CD4-positive, alpha-beta T cell (primary cell): ENCODE results near the gene ATP5F1C. TPM values are rescaled to one million over a fixed set of nuclear protein-coding genes. Genes with fewer than 3 reads are reported as not detected.

Source experiments
- ATAC-seq: fragments of 200-7000 bp; cut with Tn5 transposase; one replicate; pipeline ENCODE4 v1.10.0; 2022; ENCODE audit warnings: mild to moderate bottlenecking; ENCODE audit not compliant: poor library complexity
- CTCF ChIA-PET: fragments of 350-600 bp; sonication (Branson Sonifier 250); formaldehyde crosslinking; loops from one replicate; lab custom pipeline; 2021; ENCODE audit warnings: antibody characterized with exemption, inconsistent platforms; lab: Charles Lee
- POLR2A ChIA-PET: fragments of 350-600 bp; sonication (Branson Sonifier 250); formaldehyde crosslinking; loops from one replicate; lab custom pipeline; 2021; ENCODE audit warnings: antibody characterized with exemption, inconsistent platforms; lab: Charles Lee
- DNase-seq, 14 experiments: peaks; one replicate each; pipeline ENCODE4 v3.0.0-alpha.2; 2013 to 2020; ENCODE audit warnings: mixed read lengths in 2 of 14
- H3K27ac ChIP-seq, 2 donors: one replicate each; pipeline versions ENCODE4 v1.5.1 to v1.7.0; 2013; ENCODE audit warnings: low read length in 2 of 2, low read depth in 1 of 2, mild to moderate bottlenecking in 1 of 2
- H3K27me3 ChIP-seq, 2 experiments: 1 replicate in 1 of 2; 2 replicates in 1 of 2; pipeline versions ENCODE4 v1.6.1 to v1.7.0; 2013; ENCODE audit warnings: low read length in 2 of 2, control low read depth in 1 of 2, mild to moderate bottlenecking in 1 of 2, moderate library complexity in 1 of 2; ENCODE audit not compliant: insufficient read depth in 2 of 2, control insufficient read depth in 1 of 2
- H3K36me3 ChIP-seq: one replicate; pipeline ENCODE4 v1.6.1; 2013; ENCODE audit warnings: low read length, control low read depth; ENCODE audit not compliant: insufficient read depth
- H3K4me1 ChIP-seq: one replicate; pipeline ENCODE4 v1.6.1; 2013; ENCODE audit warnings: low read length, control low read depth; ENCODE audit not compliant: insufficient read depth
- H3K4me3 ChIP-seq: one replicate; pipeline ENCODE4 v1.5.1; 2013; ENCODE audit warnings: mild to moderate bottlenecking, low read length, moderate library complexity
- H3K9me3 ChIP-seq, 2 experiments: 1 replicate in 1 of 2; 2 replicates in 1 of 2; pipeline versions ENCODE4 v1.6.1 to v1.7.0; 2013; ENCODE audit warnings: low read length in 2 of 2, mild to moderate bottlenecking in 2 of 2, control low read depth in 1 of 2, moderate library complexity in 1 of 2; ENCODE audit not compliant: control insufficient read depth in 1 of 2, insufficient read depth in 1 of 2
- H3K27ac Mint-ChIP-seq: one replicate; pipeline ENCODE4 v1.8.0; 2020; ENCODE audit warnings: mixed read lengths
- H3K27me3 Mint-ChIP-seq: one replicate; pipeline ENCODE4 v1.8.0; 2021; ENCODE audit warnings: mixed read lengths
- H3K36me3 Mint-ChIP-seq: one replicate; pipeline ENCODE4 v1.8.0; 2021; ENCODE audit warnings: low read depth, mixed read lengths
- H3K4me1 Mint-ChIP-seq: one replicate; pipeline ENCODE4 v1.8.0; 2021; ENCODE audit warnings: low read depth, mixed read lengths
- H3K4me3 Mint-ChIP-seq: one replicate; pipeline ENCODE4 v1.8.0; 2020; ENCODE audit warnings: mild to moderate bottlenecking, mixed read lengths
- H3K9me3 Mint-ChIP-seq: one replicate; pipeline ENCODE4 v1.8.0; 2020; ENCODE audit warnings: mixed read lengths
- intact Hi-C, 2 experiments: fragments of 100-400 bp; cut with DNase I in 1 of 2; cut with micrococcal nuclease in 1 of 2; formaldehyde crosslinking; loops; one replicate each; pipeline versions ENCODE4 v1.15.1 to v1.9.0; 2023 to 2025; cut with DNase I, micrococcal nuclease
- total RNA-seq, 174 experiments: library from RNA in 2 of 174; stranded (reverse) in 2 of 174; gene quantifications; one replicate each; pipeline ENCODE4 v1.2.3 and lab custom pipeline; 2021 to 2026
- TF ChIP-seq, protein P1 (sequence below): fragments of 200-600 bp; IDR thresholded peaks from one replicate; pipeline ENCODE4 v1.8.0; 2022; ENCODE audit warnings: antibody characterized with exemption, mild to moderate bottlenecking

ATP5F1C gene
- total RNA-seq, 2 experiments from 2014 or later, result 111 TPM

DNA sequence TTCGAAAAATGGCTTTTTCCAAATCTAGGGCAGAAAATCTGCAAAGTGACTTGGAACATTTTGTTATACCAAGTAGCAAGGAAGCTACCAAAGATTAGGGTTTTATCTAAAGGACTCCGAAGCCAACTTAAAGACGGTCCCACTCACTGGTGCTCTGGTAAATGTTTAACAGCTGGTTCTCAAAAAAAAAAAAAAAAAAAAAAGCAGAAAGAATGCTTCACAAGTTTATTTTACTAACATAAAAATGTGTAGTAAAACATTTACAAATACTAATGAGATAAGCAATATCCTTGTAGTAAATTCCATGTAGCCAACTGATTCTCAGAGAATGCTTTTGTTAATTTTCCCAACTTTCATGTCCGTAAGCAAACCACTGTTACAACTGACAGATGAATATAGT, 68.7 kb downstream of the ATP5F1C start:
- Histone ChIP-seq H3K4me3 (no peak overlapping the region), H3K36me3 (no peaks in the 10 kb centered on the region), H3K9me3 (peaks cover 7 to 16% of the 10 kb centered on the region in 2 experiments), H3K4me1 (no peaks in the 10 kb centered on the region), H3K27me3 (no peaks in the 10 kb centered on the region), H3K27ac (no peak overlapping the region)
- Mint-ChIP-seq H3K27ac (no peak overlapping the region), H3K36me3 (peaks cover 53% of the 10 kb centered on the region), H3K9me3 (peaks cover 6% of the 10 kb centered on the region), H3K4me1 (peaks cover 61% of the 10 kb centered on the region), H3K27me3 (no peaks in the 10 kb centered on the region), H3K4me3 (no peak overlapping the region)
- DNase-seq, result no peak
- TF ChIP-seq, protein P1, sequence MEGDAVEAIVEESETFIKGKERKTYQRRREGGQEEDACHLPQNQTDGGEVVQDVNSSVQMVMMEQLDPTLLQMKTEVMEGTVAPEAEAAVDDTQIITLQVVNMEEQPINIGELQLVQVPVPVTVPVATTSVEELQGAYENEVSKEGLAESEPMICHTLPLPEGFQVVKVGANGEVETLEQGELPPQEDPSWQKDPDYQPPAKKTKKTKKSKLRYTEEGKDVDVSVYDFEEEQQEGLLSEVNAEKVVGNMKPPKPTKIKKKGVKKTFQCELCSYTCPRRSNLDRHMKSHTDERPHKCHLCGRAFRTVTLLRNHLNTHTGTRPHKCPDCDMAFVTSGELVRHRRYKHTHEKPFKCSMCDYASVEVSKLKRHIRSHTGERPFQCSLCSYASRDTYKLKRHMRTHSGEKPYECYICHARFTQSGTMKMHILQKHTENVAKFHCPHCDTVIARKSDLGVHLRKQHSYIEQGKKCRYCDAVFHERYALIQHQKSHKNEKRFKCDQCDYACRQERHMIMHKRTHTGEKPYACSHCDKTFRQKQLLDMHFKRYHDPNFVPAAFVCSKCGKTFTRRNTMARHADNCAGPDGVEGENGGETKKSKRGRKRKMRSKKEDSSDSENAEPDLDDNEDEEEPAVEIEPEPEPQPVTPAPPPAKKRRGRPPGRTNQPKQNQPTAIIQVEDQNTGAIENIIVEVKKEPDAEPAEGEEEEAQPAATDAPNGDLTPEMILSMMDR, result no peak
- intact Hi-C loops, result no loop called here
- CTCF ChIA-PET, result interaction anchor here (1.2 kb wide), 1 partner anchor 10 kb away, joined by 3 read pairs; no protein-coding TSS in a partner anchor
- POLR2A ChIA-PET, result no interaction called here
- ATAC-seq, result no peak

DNA sequence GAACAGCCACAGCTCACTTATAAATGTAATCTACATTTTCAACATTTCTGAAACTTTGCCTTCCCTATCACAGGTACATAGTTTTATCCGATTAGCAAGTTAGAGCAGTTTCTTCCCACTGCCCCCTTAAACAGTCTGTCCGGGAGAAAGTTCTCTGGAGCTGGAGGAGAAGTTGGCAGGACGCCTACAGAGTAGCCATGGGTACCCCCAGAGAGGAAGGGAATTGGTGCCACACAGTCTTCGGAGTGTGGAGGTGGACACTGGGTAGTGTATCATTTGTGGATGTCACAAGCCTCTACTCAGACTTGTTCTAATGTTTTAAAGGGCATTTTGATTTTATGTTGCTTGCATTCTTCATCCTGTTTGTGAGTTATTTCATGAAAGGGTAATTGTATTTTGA, 69.3 kb downstream of the ATP5F1C start:
- Histone ChIP-seq H3K4me1 (no peaks in the 10 kb centered on the region), H3K9me3 (peaks cover 13 to 16% of the 10 kb centered on the region in 2 experiments), H3K27ac (no peak overlapping the region), H3K4me3 (no peak overlapping the region), H3K27me3 (no peaks in the 10 kb centered on the region), H3K36me3 (no peaks in the 10 kb centered on the region)
- ATAC-seq (no peak), DNase-seq (no peak)
- POLR2A ChIA-PET, result interaction anchor here (0.7 kb wide), 1 partner anchor 199 kb away, joined by 3 read pairs; no protein-coding TSS in a partner anchor
- TF ChIP-seq, protein P1, result no peak
- no peak overlapping the region for H3K4me3 Mint-ChIP-seq
- peaks cover 9% of the 10 kb centered on the region for H3K9me3 Mint-ChIP-seq
- H3K4me1 Mint-ChIP-seq, result peaks cover 56% of the 10 kb centered on the region
- CTCF ChIA-PET, result interaction anchor here (1.2 kb wide), 1 partner anchor 10 kb away, joined by 3 read pairs; no protein-coding TSS in a partner anchor
- H3K36me3 Mint-ChIP-seq, result peaks cover 57% of the 10 kb centered on the region
- H3K27me3 Mint-ChIP-seq, result no peaks in the 10 kb centered on the region
- intact Hi-C loops, result no loop called here
- no peak overlapping the region for H3K27ac Mint-ChIP-seq

Other genes starting within 250 kb of the ATP5F1C start
- not detected for gene ITIH5, start 121.2 kb upstream of the ATP5F1C start, total RNA-seq
- not detected for gene ITIH2, start 84.9 kb upstream of the ATP5F1C start, total RNA-seq
- 1 to 10 TPM; 6.5 to 8.6 TPM for gene KIN, start 184 bp upstream of the ATP5F1C start, total RNA-seq
- 10 to 100 TPM; 12.6 to 12.8 TPM for gene TAF3, start 30.3 kb downstream of the ATP5F1C start, total RNA-seq